GM12891 (cell line): ENCODE results near the gene MYEOV.

Source experiments
- POLR2A ChIP-seq: IDR thresholded peaks from 2 replicates; pipeline ENCODE4 v1.6.1; 2011; ENCODE audit warnings: low read depth, low read length, control low read depth
- POLR2AphosphoS5 ChIP-seq: IDR thresholded peaks from 2 replicates; pipeline ENCODE4 v1.6.1; 2011; ENCODE audit warnings: low read depth, low read length, control low read depth
- SPI1 ChIP-seq: IDR thresholded peaks from 2 replicates; pipeline ENCODE4 v1.6.1; 2011; ENCODE audit warnings: low read depth, low read length, control low read depth
- TAF1 ChIP-seq: IDR thresholded peaks from 2 replicates; pipeline ENCODE4 v1.6.1; 2011; ENCODE audit warnings: low read depth, low read length, control low read depth

- TF ChIP-seq POLR2A (no peak), POLR2AphosphoS5 (no peak), TAF1 (no peak), SPI1 (no peak)
These were observed 39.9 kb downstream of the MYEOV start for GRCh38 chr11:69333879-69334278.
